Fibroblast of lung (primary cell): Measurements from ENCODE around the gene TIAM2.

Experiments
- EZH2 ChIP-seq: IDR thresholded peaks from 2 replicates; pipeline ENCODE4 v1.5.1; 2012; ENCODE audit warnings: low read length, control low read depth, mild to moderate bottlenecking; ENCODE audit errors: missing control alignments
- TF ChIP-seq, protein P1 (sequence below), 2 donors: IDR thresholded peaks in 1 of 2; conservative IDR thresholded peaks in 1 of 2; 1 replicate in 1 of 2; 2 replicates in 1 of 2; pipeline ENCODE4 v1.5.1; 2011 to 2012; ENCODE audit warnings: low read length in 2 of 2, control low read depth in 1 of 2, inconsistent platforms in 1 of 2, low read depth in 1 of 2, mild to moderate bottlenecking in 1 of 2

- TF ChIP-seq, protein P1, sequence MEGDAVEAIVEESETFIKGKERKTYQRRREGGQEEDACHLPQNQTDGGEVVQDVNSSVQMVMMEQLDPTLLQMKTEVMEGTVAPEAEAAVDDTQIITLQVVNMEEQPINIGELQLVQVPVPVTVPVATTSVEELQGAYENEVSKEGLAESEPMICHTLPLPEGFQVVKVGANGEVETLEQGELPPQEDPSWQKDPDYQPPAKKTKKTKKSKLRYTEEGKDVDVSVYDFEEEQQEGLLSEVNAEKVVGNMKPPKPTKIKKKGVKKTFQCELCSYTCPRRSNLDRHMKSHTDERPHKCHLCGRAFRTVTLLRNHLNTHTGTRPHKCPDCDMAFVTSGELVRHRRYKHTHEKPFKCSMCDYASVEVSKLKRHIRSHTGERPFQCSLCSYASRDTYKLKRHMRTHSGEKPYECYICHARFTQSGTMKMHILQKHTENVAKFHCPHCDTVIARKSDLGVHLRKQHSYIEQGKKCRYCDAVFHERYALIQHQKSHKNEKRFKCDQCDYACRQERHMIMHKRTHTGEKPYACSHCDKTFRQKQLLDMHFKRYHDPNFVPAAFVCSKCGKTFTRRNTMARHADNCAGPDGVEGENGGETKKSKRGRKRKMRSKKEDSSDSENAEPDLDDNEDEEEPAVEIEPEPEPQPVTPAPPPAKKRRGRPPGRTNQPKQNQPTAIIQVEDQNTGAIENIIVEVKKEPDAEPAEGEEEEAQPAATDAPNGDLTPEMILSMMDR (conservative IDR thresholded peaks at IDR 0.05 in 1 of 2, IDR thresholded peaks at IDR 0.05 in 1 of 2; ENCODE audit: low read depth in 1 of 2, low read length in 2 of 2), result no peak
- no peak for TF ChIP-seq EZH2
Observed at GRCh38 chr6:155050311-155050710, 55.2 kb downstream of the TIAM2 start.
